ENCODE measurements around the gene AKAP13.

- TF ChIP-seq CTCF (IDR thresholded peaks at IDR 0.05): no peak
- no peak for TF ChIP-seq EZH2 (IDR thresholded peaks at IDR 0.05; ENCODE audit: borderline replicate concordance, insufficient read depth, low read depth, low read length, poor library complexity, severe bottlenecking)
Observed at GRCh38 chr15:85777250-85778106, 397.1 kb downstream of the AKAP13 start.

Measured in B cell (primary cell).